GM23338 (cell line): Measurements from ENCODE around the gene CTNNBIP1.

Experiments
- CREB1 ChIP-seq: fragments of 250-450 bp; sonication (Bioruptor Pico); IDR thresholded peaks from 2 replicates; pipeline ENCODE4 v1.5.0; 2020; ENCODE audit warnings: low read depth, mild to moderate bottlenecking, moderate library complexity
- CTCF ChIP-seq, 2 experiments: fragments of 200-600 bp in 1 of 2; sonication (generic) in 1 of 2; conservative IDR thresholded peaks; 2 replicates each; pipeline versions ENCODE4 v1.5.1 to v1.6.1; 2016 to 2017; ENCODE audit warnings: antibody characterized with exemption in 2 of 2, low read depth in 2 of 2, mild to moderate bottlenecking in 2 of 2, moderate library complexity in 1 of 2
- ETS1 ChIP-seq: IDR thresholded peaks from 2 replicates; pipeline ENCODE4 v1.6.1; 2016; ENCODE audit warnings: antibody characterized with exemption
- EZH2 ChIP-seq: fragments of 200-600 bp; sonication (generic); IDR thresholded peaks from one replicate; pipeline ENCODE4 v1.8.0; 2017; ENCODE audit warnings: antibody characterized with exemption, mild to moderate bottlenecking, low read depth; ENCODE audit not compliant: unreplicated experiment
- EZH2phosphoT487 ChIP-seq: fragments of 200-600 bp; sonication (generic); IDR thresholded peaks from one replicate; pipeline ENCODE4 v1.8.1; 2018; ENCODE audit warnings: antibody characterized with exemption; ENCODE audit not compliant: unreplicated experiment
- JUNB ChIP-seq: IDR thresholded peaks from one replicate; pipeline ENCODE4 v1.6.1; 2016; ENCODE audit warnings: antibody characterized with exemption; ENCODE audit not compliant: unreplicated experiment
- NANOG ChIP-seq: IDR thresholded peaks from 2 replicates; pipeline ENCODE4 v1.6.1; 2016; ENCODE audit warnings: antibody characterized with exemption, borderline replicate concordance
- POLR2AphosphoS5 ChIP-seq: IDR thresholded peaks from 2 replicates; pipeline ENCODE4 v1.6.1; 2016; ENCODE audit warnings: antibody characterized with exemption, low read depth
- STAT1 ChIP-seq: IDR thresholded peaks from one replicate; pipeline ENCODE4 v1.6.1; 2016; ENCODE audit warnings: antibody characterized with exemption; ENCODE audit not compliant: unreplicated experiment
- ZNF331 ChIP-seq: fragments of 250-450 bp; sonication (Bioruptor Pico); IDR thresholded peaks from 2 replicates; pipeline ENCODE4 v1.5.0; 2020; ENCODE audit warnings: low read depth, mild to moderate bottlenecking, moderate library complexity
- TF ChIP-seq, protein P1 (sequence below): IDR thresholded peaks from one replicate; pipeline ENCODE4 v1.6.1; 2018; ENCODE audit warnings: antibody characterized with exemption; ENCODE audit not compliant: unreplicated experiment
- TF ChIP-seq, protein P2 (sequence below): fragments of 250-450 bp; sonication (Bioruptor Pico); IDR thresholded peaks from 2 replicates; pipeline ENCODE4 v1.5.0; 2020; ENCODE audit warnings: mild to moderate bottlenecking, moderate library complexity

DNA sequence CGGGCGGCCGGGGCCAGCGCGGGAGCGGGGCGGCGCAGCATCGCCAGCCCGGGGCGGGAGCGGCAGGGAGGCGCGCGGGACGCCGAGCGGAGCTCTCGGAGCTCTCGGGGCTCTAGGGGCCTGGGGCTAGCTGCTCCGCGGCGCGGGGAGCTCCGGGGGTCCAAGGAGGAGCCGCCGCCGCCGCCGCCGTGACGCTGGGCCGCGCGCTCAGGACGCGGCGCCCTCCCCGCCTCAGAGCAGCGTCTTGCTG lies 86.5 kb downstream of the CTNNBIP1 start:
- TF ChIP-seq CTCF (conservative IDR thresholded peaks at IDR 0.05; ENCODE audit: low read depth in 2 of 2) = no peak
- TF ChIP-seq STAT1 = no peak
- TF ChIP-seq POLR2AphosphoS5 = no peak; the same call in 1 of the 2 replicates
- TF ChIP-seq ETS1 = no peak
- TF ChIP-seq EZH2 = no peak
- TF ChIP-seq, protein P1, sequence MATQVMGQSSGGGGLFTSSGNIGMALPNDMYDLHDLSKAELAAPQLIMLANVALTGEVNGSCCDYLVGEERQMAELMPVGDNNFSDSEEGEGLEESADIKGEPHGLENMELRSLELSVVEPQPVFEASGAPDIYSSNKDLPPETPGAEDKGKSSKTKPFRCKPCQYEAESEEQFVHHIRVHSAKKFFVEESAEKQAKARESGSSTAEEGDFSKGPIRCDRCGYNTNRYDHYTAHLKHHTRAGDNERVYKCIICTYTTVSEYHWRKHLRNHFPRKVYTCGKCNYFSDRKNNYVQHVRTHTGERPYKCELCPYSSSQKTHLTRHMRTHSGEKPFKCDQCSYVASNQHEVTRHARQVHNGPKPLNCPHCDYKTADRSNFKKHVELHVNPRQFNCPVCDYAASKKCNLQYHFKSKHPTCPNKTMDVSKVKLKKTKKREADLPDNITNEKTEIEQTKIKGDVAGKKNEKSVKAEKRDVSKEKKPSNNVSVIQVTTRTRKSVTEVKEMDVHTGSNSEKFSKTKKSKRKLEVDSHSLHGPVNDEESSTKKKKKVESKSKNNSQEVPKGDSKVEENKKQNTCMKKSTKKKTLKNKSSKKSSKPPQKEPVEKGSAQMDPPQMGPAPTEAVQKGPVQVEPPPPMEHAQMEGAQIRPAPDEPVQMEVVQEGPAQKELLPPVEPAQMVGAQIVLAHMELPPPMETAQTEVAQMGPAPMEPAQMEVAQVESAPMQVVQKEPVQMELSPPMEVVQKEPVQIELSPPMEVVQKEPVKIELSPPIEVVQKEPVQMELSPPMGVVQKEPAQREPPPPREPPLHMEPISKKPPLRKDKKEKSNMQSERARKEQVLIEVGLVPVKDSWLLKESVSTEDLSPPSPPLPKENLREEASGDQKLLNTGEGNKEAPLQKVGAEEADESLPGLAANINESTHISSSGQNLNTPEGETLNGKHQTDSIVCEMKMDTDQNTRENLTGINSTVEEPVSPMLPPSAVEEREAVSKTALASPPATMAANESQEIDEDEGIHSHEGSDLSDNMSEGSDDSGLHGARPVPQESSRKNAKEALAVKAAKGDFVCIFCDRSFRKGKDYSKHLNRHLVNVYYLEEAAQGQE = no peak
- TF ChIP-seq EZH2phosphoT487 = no peak
- TF ChIP-seq, protein P2, sequence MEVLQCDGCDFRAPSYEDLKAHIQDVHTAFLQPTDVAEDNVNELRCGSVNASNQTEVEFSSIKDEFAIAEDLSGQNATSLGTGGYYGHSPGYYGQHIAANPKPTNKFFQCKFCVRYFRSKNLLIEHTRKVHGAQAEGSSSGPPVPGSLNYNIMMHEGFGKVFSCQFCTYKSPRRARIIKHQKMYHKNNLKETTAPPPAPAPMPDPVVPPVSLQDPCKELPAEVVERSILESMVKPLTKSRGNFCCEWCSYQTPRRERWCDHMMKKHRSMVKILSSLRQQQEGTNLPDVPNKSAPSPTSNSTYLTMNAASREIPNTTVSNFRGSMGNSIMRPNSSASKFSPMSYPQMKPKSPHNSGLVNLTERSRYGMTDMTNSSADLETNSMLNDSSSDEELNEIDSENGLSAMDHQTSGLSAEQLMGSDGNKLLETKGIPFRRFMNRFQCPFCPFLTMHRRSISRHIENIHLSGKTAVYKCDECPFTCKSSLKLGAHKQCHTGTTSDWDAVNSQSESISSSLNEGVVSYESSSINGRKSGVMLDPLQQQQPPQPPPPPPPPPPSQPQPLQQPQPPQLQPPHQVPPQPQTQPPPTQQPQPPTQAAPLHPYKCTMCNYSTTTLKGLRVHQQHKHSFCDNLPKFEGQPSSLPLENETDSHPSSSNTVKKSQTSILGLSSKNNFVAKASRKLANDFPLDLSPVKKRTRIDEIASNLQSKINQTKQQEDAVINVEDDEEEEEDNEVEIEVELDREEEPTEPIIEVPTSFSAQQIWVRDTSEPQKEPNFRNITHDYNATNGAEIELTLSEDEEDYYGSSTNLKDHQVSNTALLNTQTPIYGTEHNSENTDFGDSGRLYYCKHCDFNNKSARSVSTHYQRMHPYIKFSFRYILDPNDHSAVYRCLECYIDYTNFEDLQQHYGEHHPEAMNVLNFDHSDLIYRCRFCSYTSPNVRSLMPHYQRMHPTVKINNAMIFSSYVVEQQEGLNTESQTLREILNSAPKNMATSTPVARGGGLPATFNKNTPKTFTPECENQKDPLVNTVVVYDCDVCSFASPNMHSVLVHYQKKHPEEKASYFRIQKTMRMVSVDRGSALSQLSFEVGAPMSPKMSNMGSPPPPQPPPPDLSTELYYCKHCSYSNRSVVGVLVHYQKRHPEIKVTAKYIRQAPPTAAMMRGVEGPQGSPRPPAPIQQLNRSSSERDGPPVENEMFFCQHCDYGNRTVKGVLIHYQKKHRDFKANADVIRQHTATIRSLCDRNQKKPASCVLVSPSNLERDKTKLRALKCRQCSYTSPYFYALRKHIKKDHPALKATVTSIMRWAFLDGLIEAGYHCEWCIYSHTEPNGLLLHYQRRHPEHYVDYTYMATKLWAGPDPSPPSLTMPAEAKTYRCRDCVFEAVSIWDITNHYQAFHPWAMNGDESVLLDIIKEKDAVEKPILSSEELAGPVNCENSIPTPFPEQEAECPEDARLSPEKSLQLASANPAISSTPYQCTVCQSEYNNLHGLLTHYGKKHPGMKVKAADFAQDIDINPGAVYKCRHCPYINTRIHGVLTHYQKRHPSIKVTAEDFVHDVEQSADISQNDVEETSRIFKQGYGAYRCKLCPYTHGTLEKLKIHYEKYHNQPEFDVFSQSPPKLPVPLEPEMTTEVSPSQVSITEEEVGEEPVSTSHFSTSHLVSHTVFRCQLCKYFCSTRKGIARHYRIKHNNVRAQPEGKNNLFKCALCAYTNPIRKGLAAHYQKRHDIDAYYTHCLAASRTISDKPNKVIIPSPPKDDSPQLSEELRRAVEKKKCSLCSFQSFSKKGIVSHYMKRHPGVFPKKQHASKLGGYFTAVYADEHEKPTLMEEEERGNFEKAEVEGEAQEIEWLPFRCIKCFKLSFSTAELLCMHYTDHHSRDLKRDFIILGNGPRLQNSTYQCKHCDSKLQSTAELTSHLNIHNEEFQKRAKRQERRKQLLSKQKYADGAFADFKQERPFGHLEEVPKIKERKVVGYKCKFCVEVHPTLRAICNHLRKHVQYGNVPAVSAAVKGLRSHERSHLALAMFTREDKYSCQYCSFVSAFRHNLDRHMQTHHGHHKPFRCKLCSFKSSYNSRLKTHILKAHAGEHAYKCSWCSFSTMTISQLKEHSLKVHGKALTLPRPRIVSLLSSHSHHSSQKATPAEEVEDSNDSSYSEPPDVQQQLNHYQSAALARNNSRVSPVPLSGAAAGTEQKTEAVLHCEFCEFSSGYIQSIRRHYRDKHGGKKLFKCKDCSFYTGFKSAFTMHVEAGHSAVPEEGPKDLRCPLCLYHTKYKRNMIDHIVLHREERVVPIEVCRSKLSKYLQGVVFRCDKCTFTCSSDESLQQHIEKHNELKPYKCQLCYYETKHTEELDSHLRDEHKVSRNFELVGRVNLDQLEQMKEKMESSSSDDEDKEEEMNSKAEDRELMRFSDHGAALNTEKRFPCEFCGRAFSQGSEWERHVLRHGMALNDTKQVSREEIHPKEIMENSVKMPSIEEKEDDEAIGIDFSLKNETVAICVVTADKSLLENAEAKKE (CRISPR knock-in tag) = no peak
- TF ChIP-seq CREB1 = no peak
- TF ChIP-seq NANOG = no peak
- TF ChIP-seq JUNB = no peak
- TF ChIP-seq ZNF331 (CRISPR knock-in tag) = no peak
